ENCODE results near the gene MEOX1. TPM values are rescaled to one million over a fixed set of nuclear protein-coding genes. Genes with fewer than 3 reads are reported as not detected.

MEOX1 gene
- total and polyA plus RNA-seq, 2 donors (not counting 1 experiment from before 2014, with no cell fraction given): not detected

DNA sequence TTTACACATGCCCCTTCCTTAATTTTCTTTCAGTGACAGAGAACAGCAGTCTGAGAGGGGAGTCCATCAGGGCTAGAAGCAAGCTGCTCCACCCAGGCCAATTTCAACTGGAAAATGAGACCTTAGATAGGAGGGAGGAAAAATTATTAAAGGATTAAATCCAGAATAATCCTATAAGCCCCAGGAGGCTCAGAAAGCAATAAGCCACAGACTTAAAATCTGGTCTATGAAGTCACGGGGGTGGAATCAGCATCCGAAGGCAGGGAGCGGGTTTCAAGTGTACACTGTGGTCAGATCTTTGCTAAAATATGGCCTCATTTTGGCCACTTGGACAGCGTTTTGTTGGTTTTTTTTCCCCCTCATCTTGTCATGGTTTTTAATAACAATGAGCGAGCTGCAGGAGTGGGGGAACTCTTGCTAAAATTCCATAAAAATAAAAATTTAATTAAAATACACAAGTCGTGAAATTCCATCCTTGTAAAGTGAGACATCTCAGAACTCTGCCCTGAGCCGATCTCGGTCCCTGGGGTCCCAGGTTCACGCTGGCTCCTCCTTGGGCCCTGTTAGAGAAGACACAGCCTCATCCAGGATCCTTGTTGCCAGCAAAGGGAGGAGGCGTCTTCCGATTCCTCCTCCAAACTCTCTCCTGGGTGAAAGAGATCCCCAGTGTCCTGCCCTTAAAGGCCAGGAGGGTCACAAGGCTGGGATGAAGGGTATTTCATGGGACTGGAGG lies 63.9 kb downstream of the MEOX1 start:
- Histone ChIP-seq H3K36me3 (ENCODE audit: control insufficient read depth, insufficient read depth, low read length) (no peaks in the 10 kb centered on the region), H4K20me1 (ENCODE audit: control insufficient read depth, extremely low read depth, insufficient read depth, low read length) (no peaks in the 10 kb centered on the region), H3K79me2 (ENCODE audit: control insufficient read depth, insufficient read depth, low read length) (no peaks in the 10 kb centered on the region), H3K27ac (ENCODE audit: insufficient read depth, low read length) (no peak overlapping the region), H3K4me1 (ENCODE audit: control insufficient read depth, extremely low read depth, insufficient read depth, low read length) (peaks cover 3% of the 10 kb centered on the region), H3K27me3 (ENCODE audit: control insufficient read depth, insufficient read depth, low read length) (no peaks in the 10 kb centered on the region), H3K9me3 (ENCODE audit: control insufficient read depth, insufficient read depth, low read depth, low read length) (no peaks in the 10 kb centered on the region), H3K4me2 (ENCODE audit: extremely low read depth, insufficient read depth, low read length) (no peak overlapping the region), H3K9ac (ENCODE audit: insufficient read depth, low read length) (no peak overlapping the region), H2AFZ (ENCODE audit: low read length) (no peak overlapping the region), H3K4me3 (replicated peaks in 1 of 4; ENCODE audit: control extremely low read depth in 1 of 4, insufficient read depth in 1 of 4, low read depth in 3 of 4, low read length in 4 of 4) (no peak overlapping the region)
- TF ChIP-seq CTCF (conservative IDR thresholded peaks at IDR 0.05 in 1 of 2, IDR thresholded peaks at IDR 0.05 in 1 of 2; ENCODE audit: low read depth in 1 of 2, low read length in 2 of 2): no peak
- TF ChIP-seq EZH2 (IDR thresholded peaks at IDR 0.05; ENCODE audit: low read length, missing control alignments): no peak
- no peak for DNase-seq (ENCODE audit: low read depth in 2 of 2)

DNA sequence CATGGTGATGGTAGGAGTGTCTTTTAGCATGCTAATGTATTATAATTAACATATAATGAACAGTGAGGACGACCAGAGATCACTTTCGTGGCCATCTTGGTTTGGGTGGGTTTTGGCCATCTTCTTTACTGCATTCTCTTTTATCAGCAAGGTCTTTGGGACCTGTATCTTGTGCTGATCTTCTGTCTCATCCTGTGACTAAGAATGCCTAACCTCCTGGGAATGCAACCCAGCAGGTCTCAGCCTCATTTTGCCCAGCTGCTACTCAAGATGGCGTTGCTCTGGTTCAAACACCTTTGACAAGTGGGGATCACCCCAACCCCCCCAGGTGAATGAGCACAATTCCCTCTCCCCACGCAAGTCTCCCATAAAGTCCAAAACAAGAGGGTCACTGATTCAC lies 66.3 kb downstream of the MEOX1 start:
- Histone ChIP-seq H3K27ac (ENCODE audit: insufficient read depth, low read length) (no peak overlapping the region), H3K9ac (ENCODE audit: insufficient read depth, low read length) (no peak overlapping the region), H3K79me2 (ENCODE audit: control insufficient read depth, insufficient read depth, low read length) (no peaks in the 10 kb centered on the region), H3K4me1 (ENCODE audit: control insufficient read depth, extremely low read depth, insufficient read depth, low read length) (peaks cover 17% of the 10 kb centered on the region), H3K27me3 (ENCODE audit: control insufficient read depth, insufficient read depth, low read length) (no peaks in the 10 kb centered on the region), H4K20me1 (ENCODE audit: control insufficient read depth, extremely low read depth, insufficient read depth, low read length) (no peaks in the 10 kb centered on the region), H3K4me2 (ENCODE audit: extremely low read depth, insufficient read depth, low read length) (no peak overlapping the region), H3K9me3 (ENCODE audit: control insufficient read depth, insufficient read depth, low read depth, low read length) (no peaks in the 10 kb centered on the region), H3K36me3 (ENCODE audit: control insufficient read depth, insufficient read depth, low read length) (no peaks in the 10 kb centered on the region), H2AFZ (ENCODE audit: low read length) (no peak overlapping the region), H3K4me3 (replicated peaks in 1 of 4; ENCODE audit: control extremely low read depth in 1 of 4, insufficient read depth in 1 of 4, low read depth in 3 of 4, low read length in 4 of 4) (no peak overlapping the region)
- TF ChIP-seq CTCF (conservative IDR thresholded peaks at IDR 0.05 in 1 of 2, IDR thresholded peaks at IDR 0.05 in 1 of 2; ENCODE audit: low read depth in 1 of 2, low read length in 2 of 2): no peak
- TF ChIP-seq EZH2 (IDR thresholded peaks at IDR 0.05; ENCODE audit: low read length, missing control alignments): no peak
- no peak for DNase-seq (ENCODE audit: low read depth in 2 of 2)

GRCh38 chr17:43591779-43592562 lies 69.8 kb downstream of the MEOX1 start:
- Histone ChIP-seq H3K27me3 (ENCODE audit: control insufficient read depth, insufficient read depth, low read length) (no peaks in the 10 kb centered on the region), H4K20me1 (ENCODE audit: control insufficient read depth, extremely low read depth, insufficient read depth, low read length) (no peaks in the 10 kb centered on the region), H3K27ac (ENCODE audit: insufficient read depth, low read length) (peak overlapping the region; percentile 77), H2AFZ (ENCODE audit: low read length) (peak overlapping the region; percentile 63), H3K4me1 (ENCODE audit: control insufficient read depth, extremely low read depth, insufficient read depth, low read length) (peaks cover 14% of the 10 kb centered on the region), H3K9me3 (ENCODE audit: control insufficient read depth, insufficient read depth, low read depth, low read length) (no peaks in the 10 kb centered on the region), H3K4me3 (replicated peaks in 1 of 4; ENCODE audit: control extremely low read depth in 1 of 4, insufficient read depth in 1 of 4, low read depth in 3 of 4, low read length in 4 of 4) (peak overlapping the region in 3 of 4 experiments; percentile 2 to 14 (median 14)), H3K9ac (ENCODE audit: insufficient read depth, low read length) (peak overlapping the region; percentile 50), H3K79me2 (ENCODE audit: control insufficient read depth, insufficient read depth, low read length) (no peaks in the 10 kb centered on the region), H3K4me2 (ENCODE audit: extremely low read depth, insufficient read depth, low read length) (peak overlapping the region; percentile 88), H3K36me3 (ENCODE audit: control insufficient read depth, insufficient read depth, low read length) (no peaks in the 10 kb centered on the region)
- TF ChIP-seq EZH2 (IDR thresholded peaks at IDR 0.05; ENCODE audit: low read length, missing control alignments): no peak
- no peak for TF ChIP-seq CTCF (conservative IDR thresholded peaks at IDR 0.05 in 1 of 2, IDR thresholded peaks at IDR 0.05 in 1 of 2; ENCODE audit: low read depth in 1 of 2, low read length in 2 of 2)
- peak; percentile 73 to 93 for DNase-seq (ENCODE audit: low read depth in 2 of 2)

All from fibroblast of lung (primary cell).